ENCODE measurements around the gene ITGBL1.

DNA sequence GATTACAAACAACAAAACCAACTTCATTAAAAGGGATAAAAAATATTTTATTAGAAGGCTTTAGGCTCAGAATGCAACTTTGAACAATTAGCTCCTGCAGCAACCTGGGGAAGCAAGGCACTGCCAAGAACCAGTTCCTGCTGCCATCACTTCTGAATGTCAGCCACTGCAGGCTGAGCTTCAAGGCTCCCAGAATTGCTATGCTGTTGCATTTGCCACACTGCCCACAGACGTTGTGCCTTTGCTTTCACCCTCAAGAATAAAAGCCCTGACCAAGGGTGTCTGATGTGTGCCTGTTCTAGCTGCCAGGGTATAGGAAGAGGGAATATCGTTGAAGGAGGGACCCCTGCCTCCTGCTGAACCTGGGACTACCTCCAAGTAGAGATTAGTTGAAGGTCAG lies 238.4 kb downstream of the ITGBL1 start:
- TF ChIP-seq CTCF (conservative IDR thresholded peaks at IDR 0.05; ENCODE audit: low read length) (no peak), EZH2phosphoT487 (IDR thresholded peaks at IDR 0.05; ENCODE audit: borderline replicate concordance) (no peak)

Data from Loucy (cell line).